NB4 (cell line): ENCODE results near the gene HS3ST4.

Source experiments
- CTCF ChIP-seq: IDR thresholded peaks from one replicate; pipeline ENCODE4 v1.5.1; 2012; ENCODE audit warnings: low read depth, low read length
- MYC ChIP-seq: IDR thresholded peaks from 2 replicates; pipeline ENCODE4 v1.6.1; 2011; ENCODE audit warnings: low read depth, low read length

- TF ChIP-seq CTCF (no peak), MYC (no peak)
These were observed 164.1 kb downstream of the HS3ST4 start for GRCh38 chr16:25855818-25856217.
